Suppressor macrophage (primary cell): ENCODE results near the gene HMX1.

Experiments
- DNase-seq, 4 experiments: peaks; one replicate each; pipeline ENCODE4 v3.0.0-alpha.2; 2020 to 2022
- total RNA-seq, 17 experiments: gene quantifications; one replicate each; lab custom pipeline; 2026; ENCODE audit warnings: mixed read lengths in 6 of 17, inconsistent platforms in 3 of 17; lab: John Stamatoyannopoulos, UW

HMX1 gene
- total RNA-seq, result 0 to 0.88 (median 0) reads per million in 17 experiments

- DNase-seq, result no peak
Measured at GRCh38 chr4:8871417-8872401, at the start of gene HMX1. TSS of gene HMX1 (minus strand) at chr4:8871839. CDS start at chr4:8871614, 225 bp downstream.

GRCh38 chr4:8920969-8921368, 49.3 kb upstream of the HMX1 start:
- no peak for DNase-seq

- no peak for DNase-seq
Measured at GRCh38 chr4:8920289-8920965, 48.8 kb upstream of the HMX1 start.

GRCh38 chr4:8919651-8920288, 48.1 kb upstream of the HMX1 start:
- DNase-seq, result no peak

GRCh38 chr4:8917868-8918783, 46.5 kb upstream of the HMX1 start:
- peak; percentile 55 to 77 (median 68) for DNase-seq

- no peak for DNase-seq
Measured at GRCh38 chr4:8917321-8917811, 45.7 kb upstream of the HMX1 start.

- no peak for DNase-seq
Measured at GRCh38 chr4:8916906-8917305, 45.3 kb upstream of the HMX1 start.

- no peak for DNase-seq
Measured at GRCh38 chr4:8916351-8916885, 44.8 kb upstream of the HMX1 start.

GRCh38 chr4:8915201-8916200, 43.9 kb upstream of the HMX1 start:
- DNase-seq, result no peak

- no peak for DNase-seq
Measured at GRCh38 chr4:8914461-8915171, 43.0 kb upstream of the HMX1 start.

GRCh38 chr4:8913858-8914460, 42.3 kb upstream of the HMX1 start:
- DNase-seq, result no peak

GRCh38 chr4:8913121-8913857, 41.6 kb upstream of the HMX1 start:
- no peak for DNase-seq

- no peak for DNase-seq
Measured at GRCh38 chr4:8912506-8912905, 40.9 kb upstream of the HMX1 start.

- no peak for DNase-seq
Measured at GRCh38 chr4:8912089-8912455, 40.4 kb upstream of the HMX1 start.

- DNase-seq, result no peak
Measured at GRCh38 chr4:8911316-8912088, 39.9 kb upstream of the HMX1 start.

- no peak for DNase-seq
Measured at GRCh38 chr4:8910822-8911315, 39.2 kb upstream of the HMX1 start.

GRCh38 chr4:8910100-8910821, 38.6 kb upstream of the HMX1 start:
- DNase-seq, result no peak
